Esophagus mucosa (tissue), 1 donor: ENCODE data around the gene CDK16. TPM values are rescaled to one million over a fixed set of nuclear protein-coding genes. Genes with fewer than 3 reads are reported as not detected.

Experiments
- ATAC-seq: fragments of 200-7000 bp; cut with Tn5 transposase; one replicate; pipeline ENCODE4 v1.9.1; 2020
- total RNA-seq: library from RNA; stranded (reverse); gene quantifications from one replicate; pipeline ENCODE4 v1.2.4, GENCODE V29; 2023
- donor health status: DM: yes; HTN: yes; CAD: no.

CDK16 gene
- total RNA-seq, 1 donor from 2014 or later = 80.7 TPM

DNA sequence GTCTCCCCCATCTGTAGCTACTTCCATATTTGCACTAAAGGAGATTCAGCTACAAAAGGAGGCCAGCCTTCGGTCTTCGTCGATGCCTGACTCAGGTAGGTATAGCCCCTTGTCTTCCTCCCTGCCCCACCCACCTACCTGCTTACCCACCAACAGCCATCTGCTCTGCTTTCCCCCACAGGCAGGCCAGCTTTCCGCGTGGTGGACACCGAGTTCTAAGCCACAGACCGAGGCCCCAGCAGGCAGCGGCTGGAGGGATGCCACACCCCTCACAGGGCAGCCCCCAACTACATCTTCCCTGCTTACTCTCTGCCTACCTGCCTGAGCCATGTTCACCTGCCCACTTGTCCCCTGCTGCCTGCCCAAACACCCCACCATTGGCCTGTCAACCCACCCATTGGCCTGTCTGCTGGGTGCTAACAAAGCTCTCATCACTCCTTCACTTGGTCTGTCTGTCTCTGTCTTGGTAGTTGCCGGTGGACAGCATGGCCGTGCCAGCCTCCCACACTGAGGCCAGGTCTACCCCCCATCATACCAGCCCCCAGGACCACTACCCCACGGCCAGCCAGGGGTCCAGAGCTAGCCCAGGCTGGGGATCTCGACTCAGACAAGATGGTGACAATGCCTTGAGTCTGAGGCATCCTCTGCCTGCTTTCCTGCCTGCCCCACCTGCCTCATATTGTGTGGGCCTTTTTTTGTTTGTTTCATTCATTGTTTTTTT is 10.2 kb downstream of the CDK16 start:
- ATAC-seq = no peak

DNA sequence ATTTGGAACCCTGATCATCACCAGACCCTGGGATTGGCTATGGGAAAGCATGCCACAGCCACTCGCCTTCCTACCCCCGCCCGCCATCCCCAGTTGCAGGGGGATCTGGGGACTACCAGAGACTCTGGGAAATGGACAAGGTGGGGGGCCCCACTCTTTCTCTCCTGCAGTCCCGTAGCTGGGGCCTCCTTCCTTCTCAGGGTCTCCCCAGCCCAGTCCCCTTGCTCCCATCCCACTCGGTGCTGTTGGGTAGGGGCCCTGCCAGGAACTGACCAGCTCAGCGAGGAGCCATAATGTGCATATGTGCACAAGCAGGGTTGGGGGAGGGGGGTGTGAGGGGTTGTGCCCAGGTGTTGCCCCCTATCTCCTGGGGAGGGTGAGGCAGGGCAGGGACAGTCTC is 10.9 kb downstream of the CDK16 start:
- no peak for ATAC-seq

DNA sequence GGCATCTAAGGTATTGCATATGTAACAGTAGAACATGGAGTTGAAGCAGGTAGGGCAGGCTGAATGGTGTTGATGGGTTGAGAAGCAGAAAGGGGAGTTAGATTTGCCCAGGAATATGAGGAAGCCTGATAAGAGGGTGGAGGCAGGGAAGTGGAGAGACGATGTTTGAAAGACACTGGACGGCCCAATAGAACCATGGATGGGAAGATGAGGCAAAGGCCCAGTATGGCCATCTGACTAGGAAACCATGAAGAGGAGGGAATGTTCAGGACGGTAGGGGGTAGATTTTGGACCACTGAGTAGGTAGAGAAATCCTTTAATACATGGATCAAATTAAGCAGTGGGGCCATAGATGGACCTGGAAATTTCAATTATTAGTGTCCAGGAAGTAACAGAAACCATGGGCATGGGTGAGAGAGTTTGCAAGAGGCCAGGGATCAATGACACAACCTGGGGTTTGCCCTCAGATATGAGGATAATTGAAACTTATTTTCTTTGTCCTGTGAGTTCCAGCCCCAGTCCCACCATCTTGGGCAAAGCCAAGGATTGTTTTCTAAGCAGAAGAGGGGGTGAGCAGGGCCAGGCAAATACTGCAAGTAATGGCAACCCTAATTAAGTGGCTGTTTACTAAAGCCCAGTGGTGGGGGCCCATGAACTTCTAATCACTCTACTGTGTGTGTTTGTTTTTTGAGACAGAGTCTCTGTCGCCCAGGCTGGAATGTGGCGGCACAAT is 11.8 kb downstream of the CDK16 start:
- no peak for ATAC-seq

DNA sequence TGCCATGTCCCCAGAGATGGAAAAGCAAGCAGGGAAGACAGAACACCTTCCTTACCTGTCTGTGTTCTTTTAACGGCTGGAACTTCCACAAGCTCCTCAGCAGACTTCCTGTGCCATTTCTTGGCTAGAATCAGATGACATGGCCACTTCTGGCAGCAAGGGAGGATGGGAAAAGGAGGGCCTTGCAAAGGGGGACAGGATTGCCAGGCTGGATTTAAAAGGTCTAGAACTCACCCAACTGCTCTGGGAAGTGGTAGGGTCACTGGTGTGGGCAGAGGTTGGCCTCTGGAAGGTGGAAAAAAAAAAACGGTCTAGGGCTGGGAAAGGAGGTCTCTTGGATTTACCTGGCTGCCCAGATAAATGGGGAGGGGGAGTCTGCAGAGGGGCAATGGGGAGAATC is 12.7 kb downstream of the CDK16 start:
- no peak for ATAC-seq

DNA sequence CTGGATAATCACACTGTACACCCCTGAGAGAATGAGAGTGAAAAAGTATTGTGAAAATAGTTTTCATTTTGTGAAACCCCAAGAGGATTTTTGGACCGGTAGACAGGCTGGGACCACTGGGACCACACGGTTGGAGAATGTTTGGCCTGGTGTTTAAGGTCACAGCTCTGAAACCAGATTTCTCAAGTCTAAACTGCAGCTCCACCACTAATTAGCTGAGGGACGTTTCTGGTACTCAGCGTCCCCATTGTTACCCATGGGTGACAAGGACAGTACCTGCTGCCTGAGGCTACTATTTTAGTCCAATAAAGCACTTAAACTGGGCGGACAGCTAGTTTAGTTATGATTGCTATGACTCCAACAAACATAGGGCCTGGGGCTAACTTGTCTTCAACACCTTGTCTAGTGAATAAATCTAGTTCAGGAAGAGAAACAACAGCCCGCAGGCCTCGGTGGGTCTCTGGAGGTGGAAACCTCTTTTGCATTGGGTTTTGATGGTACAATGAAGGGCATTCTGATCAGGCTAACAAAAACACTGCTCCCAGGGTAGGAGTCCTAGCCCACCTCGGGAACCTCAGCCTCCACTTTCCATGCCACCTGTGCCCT is 13.8 kb downstream of the CDK16 start:
- no peak for ATAC-seq

DNA sequence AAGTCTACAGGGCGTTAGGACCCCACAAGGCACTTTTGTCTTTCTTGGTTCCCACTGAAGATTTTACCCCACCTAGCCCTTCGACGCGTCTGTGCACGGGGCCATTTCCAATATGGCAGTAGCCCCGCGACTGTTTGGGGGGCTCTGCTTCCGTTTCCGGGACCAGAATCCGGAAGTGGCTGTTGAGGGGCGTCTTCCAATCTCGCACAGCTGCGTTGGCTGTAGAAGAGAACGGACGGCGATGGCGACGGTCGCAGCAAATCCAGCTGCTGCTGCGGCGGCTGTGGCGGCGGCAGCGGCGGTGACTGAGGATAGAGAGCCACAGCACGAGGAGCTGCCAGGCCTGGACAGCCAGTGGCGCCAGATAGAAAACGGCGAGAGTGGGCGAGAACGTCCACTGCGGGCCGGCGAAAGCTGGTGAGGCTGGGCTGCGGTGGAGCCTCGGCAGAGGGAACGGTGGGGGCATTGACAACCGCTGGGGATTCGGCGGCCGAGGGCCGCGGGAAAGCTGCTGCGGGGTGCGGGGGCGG is 14.4 kb downstream of the CDK16 start, which contains the start of gene USP11:
USP11 (plus strand) TSS at position 207 of the 530 bp plus-strand sequence; CDS start at position 242, 35 bp downstream.
- no peak for ATAC-seq

DNA sequence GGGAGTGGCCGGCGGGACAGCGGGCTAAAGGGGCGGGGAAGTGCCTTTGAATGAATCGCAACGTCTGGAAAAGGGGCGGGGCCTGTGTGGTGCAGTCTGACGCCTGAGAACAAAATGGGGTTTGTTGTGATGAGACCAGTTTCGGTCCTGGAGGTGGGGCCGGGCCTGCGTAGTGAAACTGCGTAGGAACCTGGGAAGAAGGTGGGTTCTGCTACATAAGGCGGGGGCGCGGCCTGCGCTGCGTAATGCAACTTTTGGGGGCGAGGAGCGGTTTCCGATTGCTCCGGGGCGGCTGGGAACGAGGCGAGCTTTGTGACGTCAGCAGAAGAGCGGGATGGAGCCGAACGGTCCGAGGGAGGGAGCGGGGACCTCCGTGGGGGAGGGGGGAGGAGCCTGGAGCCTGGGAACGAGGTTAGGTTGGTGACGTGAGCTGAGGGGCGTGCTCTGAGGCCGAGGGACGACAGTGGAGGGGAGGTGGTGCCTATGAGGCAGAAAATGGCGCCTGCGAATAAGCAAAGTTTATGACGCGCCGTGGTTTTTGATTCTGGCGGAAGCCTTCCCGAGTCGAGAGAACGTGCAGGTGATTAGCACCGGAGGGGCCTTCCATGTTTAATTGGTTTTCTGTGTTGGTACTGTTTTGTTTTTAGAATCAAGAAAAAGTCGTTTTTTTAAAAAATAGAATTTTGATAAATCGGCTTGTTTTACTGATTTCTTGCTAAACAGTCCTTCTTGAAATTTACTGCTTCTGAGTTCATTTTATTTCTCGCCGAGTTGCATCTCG is 15.0 kb downstream of the CDK16 start:
- peak; percentile 96 for ATAC-seq

DNA sequence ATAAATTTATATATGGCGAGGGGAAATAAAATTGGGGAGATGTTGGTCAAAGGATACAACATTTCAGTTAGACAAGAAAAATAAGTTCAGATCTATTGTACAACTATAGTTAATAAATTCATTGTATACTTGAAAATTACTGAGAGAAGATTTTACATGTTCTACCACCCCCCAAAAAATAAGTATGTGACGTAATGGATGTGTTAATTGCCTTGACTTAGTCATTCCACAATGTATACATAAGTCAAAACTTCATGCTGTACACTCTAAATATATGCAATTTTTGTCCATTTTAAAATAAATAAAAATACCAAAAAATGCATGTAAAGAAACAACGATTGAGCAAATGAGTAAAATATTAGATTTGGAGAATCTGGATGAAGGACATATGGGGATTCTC is 16.1 kb downstream of the CDK16 start:
- ATAC-seq = no peak

DNA sequence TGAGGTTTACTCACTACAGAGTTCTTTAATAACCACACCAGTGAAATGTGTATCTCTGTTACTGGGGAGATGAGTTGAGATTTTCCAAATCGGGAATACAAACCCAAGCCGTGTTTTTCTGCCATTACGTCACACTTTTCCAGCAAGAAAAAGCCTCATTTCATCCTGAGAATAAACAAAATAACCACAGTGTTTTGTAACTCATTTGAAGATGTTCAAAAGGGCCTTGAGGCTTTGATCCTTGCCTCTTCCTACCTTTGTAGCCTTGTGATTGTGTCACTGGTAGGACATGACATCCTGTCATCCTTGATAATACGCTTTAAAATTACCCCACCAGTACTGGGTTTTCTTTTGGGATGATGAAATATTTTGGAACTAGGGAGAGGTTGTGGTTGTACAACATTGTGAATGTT is 17.2 kb downstream of the CDK16 start:
- no peak for ATAC-seq

DNA sequence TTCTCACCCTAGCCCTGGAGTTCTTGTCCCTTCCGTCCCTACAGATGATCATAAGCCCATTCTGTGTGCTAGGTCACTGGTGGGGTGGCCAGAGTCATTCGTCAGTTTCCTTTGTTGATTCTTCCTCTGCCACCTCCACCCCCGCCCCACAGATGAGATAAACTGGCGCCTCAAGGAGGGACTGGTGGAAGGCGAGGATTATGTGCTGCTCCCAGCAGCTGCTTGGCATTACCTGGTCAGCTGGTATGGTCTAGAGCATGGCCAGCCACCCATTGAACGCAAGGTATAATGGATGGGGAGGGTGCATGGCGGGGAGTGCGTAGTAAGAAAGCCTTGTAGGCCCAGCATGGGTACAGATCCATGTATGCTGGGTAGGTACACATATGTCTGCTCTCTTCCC is 20.7 kb downstream of the CDK16 start:
- ATAC-seq = no peak

DNA sequence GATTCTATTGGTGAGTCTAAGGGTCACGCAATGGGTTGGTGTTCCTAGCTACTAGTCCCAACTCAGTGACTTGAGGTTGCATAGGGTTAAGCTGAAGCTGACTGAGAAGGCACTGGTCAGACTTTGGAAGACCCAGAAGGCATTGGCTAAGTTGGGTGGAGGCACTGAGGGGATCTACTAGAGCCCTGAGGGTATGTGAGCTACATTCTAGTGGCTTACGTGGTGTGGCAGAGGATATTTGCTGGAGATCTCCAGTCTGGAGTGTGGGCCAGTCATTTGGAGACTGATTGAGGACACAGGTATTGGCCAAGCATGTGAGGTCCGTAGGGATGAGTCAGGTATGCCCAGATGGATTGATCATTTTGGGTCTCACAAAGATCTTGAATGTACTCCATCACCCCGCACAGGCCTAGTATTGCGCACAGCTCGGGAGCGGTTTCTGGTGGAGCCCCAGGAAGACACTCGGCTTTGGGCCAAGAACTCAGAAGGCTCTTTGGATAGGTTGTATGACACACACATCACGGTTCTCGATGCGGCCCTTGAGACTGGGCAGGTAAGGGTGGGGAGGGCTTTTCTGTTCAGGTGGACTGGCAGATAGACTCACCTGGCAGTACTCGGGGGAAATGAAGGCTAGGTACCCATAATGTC is 21.5 kb downstream of the CDK16 start:
- no peak for ATAC-seq

DNA sequence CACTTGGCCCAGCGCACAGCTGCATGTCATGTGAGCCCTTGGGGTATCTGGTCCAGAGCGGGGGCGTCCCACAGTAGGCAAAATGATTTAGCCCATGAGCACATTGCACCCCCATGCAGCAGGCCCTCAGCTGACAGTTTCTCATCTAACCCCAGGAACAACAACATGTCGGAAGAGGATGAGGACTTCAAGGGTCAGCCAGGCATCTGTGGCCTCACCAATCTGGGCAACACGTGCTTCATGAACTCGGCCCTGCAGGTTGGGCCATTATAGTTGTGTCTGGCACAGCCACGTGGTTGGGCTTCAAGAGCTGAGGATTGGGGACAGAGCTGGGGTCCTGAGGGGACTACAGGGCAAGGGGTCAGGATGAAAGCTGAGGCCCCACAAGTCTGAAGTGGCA is 22.1 kb downstream of the CDK16 start:
- no peak for ATAC-seq

DNA sequence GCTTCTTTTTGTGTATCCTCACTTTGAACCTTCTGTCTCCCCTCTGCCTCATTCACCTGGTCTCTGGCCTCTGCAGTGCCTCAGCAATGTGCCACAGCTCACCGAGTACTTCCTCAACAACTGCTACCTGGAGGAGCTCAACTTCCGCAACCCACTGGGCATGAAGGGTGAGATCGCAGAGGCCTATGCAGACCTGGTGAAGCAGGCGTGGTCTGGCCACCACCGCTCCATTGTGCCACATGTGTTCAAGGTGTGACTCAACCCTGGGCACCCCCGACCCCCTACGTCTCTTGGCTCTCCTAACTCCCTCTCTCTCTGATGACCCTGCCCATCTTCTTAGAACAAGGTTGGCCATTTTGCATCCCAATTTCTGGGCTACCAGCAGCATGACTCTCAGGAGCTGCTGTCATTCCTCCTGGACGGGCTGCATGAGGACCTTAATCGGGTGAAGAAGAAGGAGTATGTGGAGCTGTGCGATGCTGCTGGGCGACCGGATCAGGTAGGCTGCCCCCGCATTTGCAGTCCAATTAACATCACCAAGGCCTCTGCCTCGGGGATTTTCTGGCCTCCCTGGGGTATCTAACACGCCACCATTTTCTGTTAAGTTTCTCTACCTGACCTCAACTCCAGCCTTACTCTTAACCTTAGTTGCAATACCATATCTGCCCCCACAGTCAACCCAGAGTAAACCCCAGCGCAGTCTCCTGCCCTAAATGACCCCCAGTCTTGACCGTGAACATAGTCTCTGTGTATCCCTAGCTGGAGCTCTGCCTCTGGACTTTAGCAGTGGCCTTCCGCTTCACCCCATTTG is 22.9 kb downstream of the CDK16 start:
- no peak for ATAC-seq

DNA sequence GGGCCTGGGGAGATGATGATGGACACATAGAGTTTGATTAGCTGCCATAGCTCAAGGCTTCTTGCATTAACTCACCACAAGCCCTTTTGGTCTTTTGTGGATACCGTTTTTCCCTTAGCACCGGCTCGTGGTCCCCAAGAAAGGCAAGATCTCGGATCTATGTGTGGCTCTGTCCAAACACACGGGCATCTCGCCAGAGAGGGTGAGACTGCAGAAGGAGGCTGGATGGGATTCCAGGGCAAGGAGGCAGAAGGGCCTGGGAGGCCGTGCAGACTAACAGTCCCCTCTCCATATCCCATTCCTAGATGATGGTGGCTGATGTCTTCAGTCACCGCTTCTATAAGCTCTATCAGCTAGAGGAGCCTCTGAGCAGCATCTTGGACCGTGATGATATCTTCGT is 23.8 kb downstream of the CDK16 start:
- no peak for ATAC-seq

DNA sequence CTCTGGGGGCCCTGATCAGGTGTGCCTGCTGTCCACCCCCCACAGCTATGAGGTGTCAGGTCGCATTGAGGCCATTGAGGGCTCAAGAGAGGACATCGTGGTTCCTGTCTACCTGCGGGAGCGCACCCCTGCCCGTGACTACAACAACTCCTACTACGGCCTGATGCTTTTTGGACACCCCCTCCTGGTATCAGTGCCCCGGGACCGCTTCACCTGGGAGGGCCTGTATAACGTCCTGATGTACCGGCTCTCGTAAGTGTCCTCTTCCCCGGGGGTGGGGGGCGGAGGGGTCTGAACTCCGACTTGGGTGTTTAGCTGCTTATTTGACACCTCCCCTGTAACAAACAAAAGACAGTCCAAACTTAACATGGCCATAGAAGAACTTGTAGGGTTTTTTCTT is 24.9 kb downstream of the CDK16 start:
- no peak for ATAC-seq

DNA sequence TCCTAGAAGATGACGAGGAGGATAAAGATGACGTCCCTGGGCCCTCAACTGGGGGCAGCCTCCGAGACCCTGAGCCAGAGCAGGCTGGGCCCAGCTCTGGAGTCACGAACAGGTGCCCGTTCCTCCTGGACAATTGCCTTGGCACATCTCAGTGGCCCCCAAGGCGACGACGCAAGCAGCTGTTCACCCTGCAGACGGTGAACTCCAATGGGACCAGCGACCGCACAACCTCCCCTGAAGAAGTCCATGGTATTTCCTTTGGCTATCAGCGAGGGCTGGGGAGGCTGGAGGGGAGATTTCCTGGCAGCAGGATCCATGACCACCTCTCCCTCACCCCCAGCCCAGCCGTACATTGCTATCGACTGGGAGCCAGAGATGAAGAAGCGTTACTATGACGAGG is 26.2 kb downstream of the CDK16 start:
- no peak for ATAC-seq

DNA sequence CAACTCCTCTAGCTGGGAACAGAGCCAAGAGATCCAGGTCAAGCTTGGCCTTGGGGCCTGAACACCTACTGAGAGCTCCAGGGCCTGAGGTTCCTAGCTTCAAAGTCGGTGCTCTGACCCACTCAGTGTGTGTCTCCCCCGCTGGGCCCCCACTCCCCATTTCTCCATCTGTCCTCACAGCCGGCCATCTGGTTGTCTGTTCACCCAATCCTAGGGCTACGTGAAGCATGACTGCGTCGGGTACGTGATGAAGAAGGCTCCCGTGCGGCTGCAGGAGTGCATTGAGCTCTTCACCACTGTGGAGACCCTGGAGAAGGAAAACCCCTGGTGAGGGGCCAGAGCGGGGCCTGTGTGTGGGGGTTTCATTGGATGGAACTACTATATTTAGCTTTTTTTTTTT is 26.7 kb downstream of the CDK16 start:
- ATAC-seq = no peak

DNA sequence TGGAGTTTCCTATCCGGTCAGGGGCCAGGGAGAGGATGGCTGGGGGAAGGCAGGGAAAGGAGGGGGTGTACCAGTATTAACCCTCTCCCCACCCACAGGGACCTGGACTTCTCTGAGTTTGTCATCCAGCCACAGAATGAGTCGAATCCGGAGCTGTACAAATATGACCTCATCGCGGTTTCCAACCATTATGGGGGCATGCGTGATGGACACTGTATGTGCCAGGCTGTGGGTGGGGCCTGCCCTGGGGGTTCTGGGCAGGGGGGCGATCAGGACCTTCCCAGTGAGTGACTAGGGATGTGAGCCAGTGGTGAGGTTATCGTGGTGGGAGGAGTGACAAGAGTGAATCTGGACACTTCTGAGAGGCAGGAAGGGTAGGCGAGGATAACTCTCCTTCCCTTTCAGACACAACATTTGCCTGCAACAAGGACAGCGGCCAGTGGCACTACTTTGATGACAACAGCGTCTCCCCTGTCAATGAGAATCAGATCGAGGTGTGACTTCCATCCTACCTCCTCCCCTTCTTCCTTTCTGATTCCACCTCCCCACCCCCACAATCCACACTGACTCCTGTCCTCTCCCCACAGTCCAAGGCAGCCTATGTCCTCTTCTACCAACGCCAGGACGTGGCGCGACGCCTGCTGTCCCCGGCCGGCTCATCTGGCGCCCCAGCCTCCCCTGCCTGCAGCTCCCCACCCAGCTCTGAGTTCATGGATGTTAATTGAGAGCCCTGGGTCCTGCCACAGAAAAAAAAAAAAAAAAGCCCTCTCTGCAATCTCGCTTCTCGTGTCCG is 28.9 kb downstream of the CDK16 start:
- no peak for ATAC-seq

DNA sequence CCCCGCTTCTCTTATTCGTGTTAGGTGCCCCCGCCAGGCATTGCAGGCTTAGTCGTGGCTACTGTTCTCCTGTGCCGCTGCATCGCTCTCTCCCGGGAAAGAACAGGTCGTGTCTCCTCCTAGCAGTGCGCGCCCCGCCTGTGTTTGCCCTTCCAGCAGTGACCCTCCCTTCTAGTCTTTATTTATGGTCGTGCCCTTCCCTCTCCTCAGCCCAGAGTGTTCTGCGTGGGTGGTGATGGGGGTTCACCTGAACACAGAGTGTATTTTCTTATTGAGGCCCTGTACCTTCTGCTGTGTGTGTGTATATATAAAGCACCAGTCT is 29.5 kb downstream of the CDK16 start:
- ATAC-seq = no peak

DNA sequence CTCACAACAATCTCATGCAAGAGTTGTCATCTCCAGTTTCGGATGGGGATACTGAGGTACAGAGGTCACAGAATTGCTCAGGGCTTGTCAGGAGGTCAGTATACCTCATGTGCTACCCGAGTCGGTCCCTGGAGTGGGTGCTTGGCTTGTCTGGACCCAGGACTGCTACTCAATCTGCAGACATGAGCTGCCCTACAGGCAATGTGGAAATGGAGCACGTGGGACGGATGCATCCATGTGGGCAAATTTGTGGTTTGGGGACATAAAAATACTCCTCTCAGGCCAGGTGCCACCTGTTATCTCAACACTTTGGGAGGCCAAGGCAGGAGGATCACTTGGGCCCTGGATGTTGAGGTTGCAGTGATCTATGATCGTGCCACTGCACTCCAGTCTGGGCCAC is 30.1 kb downstream of the CDK16 start:
- no peak for ATAC-seq

DNA sequence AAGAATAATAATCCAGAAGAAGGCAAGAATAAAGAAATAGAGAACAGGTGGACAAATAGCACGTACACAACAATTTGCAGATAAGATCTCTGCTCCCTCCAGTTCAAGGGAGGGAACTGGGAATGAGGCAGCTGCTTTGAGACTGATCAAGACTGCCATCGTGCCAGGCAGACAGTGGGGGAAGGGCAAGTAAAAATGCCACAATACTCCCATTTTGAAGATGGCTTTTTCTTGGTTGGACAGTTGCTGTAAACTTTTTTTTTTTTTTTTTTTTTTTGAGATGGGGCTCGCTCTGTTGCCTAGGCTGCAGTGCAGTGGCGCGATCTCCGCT is 31.5 kb downstream of the CDK16 start:
- no peak for ATAC-seq
